Gastrocnemius medialis (tissue), 4 donors: ENCODE results near the gene TTYH3. TPM values are rescaled to one million over a fixed set of nuclear protein-coding genes. Genes with fewer than 3 reads are reported as not detected.

Source experiments
- ATAC-seq, 2 donors: fragments of 150-250 bp; one replicate each; pipeline ENCODE4 v1.9.1; 2016
- DNase-seq, 2 donors: peaks; one replicate each; pipeline ENCODE4 v3.0.0-alpha.2; 2019
- H3K27ac ChIP-seq, 4 donors: fragments of 200-600 bp; sonication (generic); 1 replicate in 1 of 4; 2 replicates in 3 of 4; pipeline ENCODE4 v1.5.1; 2016 to 2018; ENCODE audit warnings: mild to moderate bottlenecking in 2 of 4, moderate library complexity in 1 of 4
- H3K27me3 ChIP-seq, 3 donors: fragments of 200-600 bp; sonication (generic) in 2 of 3; 1 replicate in 1 of 3; 2 replicates in 2 of 3; pipeline versions ENCODE4 v1.5.1 to v1.6.0; 2016 to 2019; ENCODE audit warnings: mild to moderate bottlenecking in 1 of 3, moderate library complexity in 1 of 3
- H3K36me3 ChIP-seq, 2 donors: fragments of 200-600 bp; sonication (generic) in 1 of 2; one replicate each; pipeline ENCODE4 v1.5.1; 2017 to 2018
- H3K4me1 ChIP-seq, 2 donors: fragments of 200-600 bp; sonication (generic) in 1 of 2; one replicate each; pipeline ENCODE4 v1.5.1; 2016 to 2017; ENCODE audit warnings: mild to moderate bottlenecking in 2 of 2
- H3K4me3 ChIP-seq, 4 donors: fragments of 200-600 bp; sonication (generic) in 3 of 4; 1 replicate in 1 of 4; 2 replicates in 3 of 4; pipeline ENCODE4 v1.5.1; 2016 to 2019; ENCODE audit warnings: mild to moderate bottlenecking in 2 of 4
- H3K9me3 ChIP-seq, 3 donors: fragments of 200-600 bp; sonication (generic) in 2 of 3; 1 replicate in 1 of 3; 2 replicates in 2 of 3; pipeline ENCODE4 v1.5.1; 2016 to 2019
- POLR2A ChIP-seq, 2 donors: fragments of 450-650 bp; IDR thresholded peaks; one replicate each; pipeline ENCODE4 v1.6.1; 2017; ENCODE audit warnings: antibody characterized with exemption in 2 of 2, mild to moderate bottlenecking in 2 of 2, moderate library complexity in 2 of 2
- in situ Hi-C, 4 donors: fragments of 200-750 bp; cut with MboI; loops; one replicate each; pipeline versions ENCODE4 v1.15.0 to v1.8.0; 2017; ENCODE audit warnings: low sequenced_read_pairs in 4 of 4
- intact Hi-C: fragments of 100-400 bp; cut with DNase I; formaldehyde crosslinking; loops from one replicate; pipeline ENCODE4 v1.15.1; 2023; ENCODE audit warnings: low total_unique reads
- total RNA-seq, 4 donors: library from RNA; depleted of rRNA; stranded (reverse); fragments of >200 nt; gene quantifications; one replicate each; pipeline versions ENCODE4 v1.1.0 to v1.2.3, GENCODE V29; 2016
- TF ChIP-seq, protein P1 (sequence below), 5 experiments: fragments of 450-650 bp in 3 of 5; fragments of 200-600 bp in 2 of 5; sonication (generic) in 2 of 5; IDR thresholded peaks in 4 of 5; conservative IDR thresholded peaks in 1 of 5; 1 replicate in 4 of 5; 2 replicates in 1 of 5; pipeline ENCODE4 v1.5.1; 2016 to 2019; ENCODE audit warnings: antibody characterized with exemption in 5 of 5, mild to moderate bottlenecking in 3 of 5, moderate library complexity in 3 of 5

Gene TTYH3
- total RNA-seq, 4 donors from 2014 or later, result 2.9 to 14.8 (median 5.2) TPM

DNA sequence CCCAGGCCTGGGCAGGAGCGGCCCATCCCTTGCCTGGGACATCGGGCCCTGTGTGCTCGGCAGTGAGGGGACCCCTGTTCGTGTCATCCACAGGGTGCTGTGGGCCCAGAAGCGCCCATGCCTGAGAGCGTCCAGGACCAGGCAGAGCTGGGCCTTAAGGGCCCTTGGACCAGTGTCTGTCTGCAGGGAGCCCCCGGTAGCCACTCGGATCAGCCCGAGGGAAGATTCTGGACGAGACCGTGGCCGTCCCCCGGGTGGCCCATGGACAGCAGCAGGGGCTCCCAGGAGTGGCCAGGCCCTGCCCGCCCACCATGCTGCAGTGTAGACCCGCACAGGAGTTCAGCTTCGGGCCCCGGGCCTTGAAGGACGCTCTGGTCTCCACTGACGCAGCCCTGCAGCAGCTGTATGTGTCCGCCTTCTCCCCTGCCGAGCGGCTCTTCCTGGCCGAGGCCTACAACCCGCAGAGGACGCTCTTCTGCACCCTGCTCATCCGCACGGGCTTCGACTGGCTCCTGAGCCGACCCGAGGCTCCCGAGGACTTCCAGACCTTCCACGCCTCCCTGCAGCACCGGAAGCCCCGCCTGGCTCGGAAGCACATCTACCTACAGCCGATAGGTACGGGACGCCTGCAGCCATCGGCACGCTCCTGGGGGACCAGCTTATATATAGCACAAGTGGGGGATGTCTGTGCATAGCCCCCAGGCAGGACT lies 68.5 kb downstream of the TTYH3 start:
- in situ Hi-C loops, result no loop called here

DNA sequence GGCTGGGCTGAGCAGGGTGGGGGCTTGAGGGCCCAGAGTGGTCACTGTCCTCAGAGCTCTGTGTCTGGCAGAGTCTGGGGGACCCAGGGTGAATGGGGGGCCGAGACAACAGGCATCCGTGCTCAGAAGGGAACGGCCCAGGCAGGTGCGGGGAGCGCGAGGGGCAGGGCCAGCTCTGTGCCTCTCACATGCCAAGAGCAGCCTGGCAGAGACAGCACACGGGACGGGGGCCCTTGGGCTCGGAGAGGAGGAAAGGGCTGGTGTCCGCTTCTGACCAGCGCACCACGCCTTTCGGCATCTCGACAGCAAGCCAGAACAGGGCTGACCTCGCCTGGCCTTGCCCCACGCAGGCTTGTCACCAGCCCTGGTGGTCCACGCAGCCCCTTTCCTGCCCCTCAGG lies 69.6 kb downstream of the TTYH3 start:
- no peaks in the 10 kb centered on the region for H3K9me3 ChIP-seq
- DNase-seq, result no peak
- H3K4me1 ChIP-seq, result no peaks in the 10 kb centered on the region
- in situ Hi-C loops, result no loop called here
- H3K4me3 ChIP-seq, result no peak overlapping the region
- intact Hi-C loops, result no loop called here
- H3K36me3 ChIP-seq, result no peaks in the 10 kb centered on the region
- ATAC-seq, result peak; percentile 14 to 20
- TF ChIP-seq, protein P1, sequence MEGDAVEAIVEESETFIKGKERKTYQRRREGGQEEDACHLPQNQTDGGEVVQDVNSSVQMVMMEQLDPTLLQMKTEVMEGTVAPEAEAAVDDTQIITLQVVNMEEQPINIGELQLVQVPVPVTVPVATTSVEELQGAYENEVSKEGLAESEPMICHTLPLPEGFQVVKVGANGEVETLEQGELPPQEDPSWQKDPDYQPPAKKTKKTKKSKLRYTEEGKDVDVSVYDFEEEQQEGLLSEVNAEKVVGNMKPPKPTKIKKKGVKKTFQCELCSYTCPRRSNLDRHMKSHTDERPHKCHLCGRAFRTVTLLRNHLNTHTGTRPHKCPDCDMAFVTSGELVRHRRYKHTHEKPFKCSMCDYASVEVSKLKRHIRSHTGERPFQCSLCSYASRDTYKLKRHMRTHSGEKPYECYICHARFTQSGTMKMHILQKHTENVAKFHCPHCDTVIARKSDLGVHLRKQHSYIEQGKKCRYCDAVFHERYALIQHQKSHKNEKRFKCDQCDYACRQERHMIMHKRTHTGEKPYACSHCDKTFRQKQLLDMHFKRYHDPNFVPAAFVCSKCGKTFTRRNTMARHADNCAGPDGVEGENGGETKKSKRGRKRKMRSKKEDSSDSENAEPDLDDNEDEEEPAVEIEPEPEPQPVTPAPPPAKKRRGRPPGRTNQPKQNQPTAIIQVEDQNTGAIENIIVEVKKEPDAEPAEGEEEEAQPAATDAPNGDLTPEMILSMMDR (IDR thresholded peaks at IDR 0.05 in 4 of 5, conservative IDR thresholded peaks at IDR 0.05 in 1 of 5), result no peak
- TF ChIP-seq POLR2A (IDR thresholded peaks at IDR 0.05), result no peak
- H3K27ac ChIP-seq, result no peak overlapping the region
- no peaks in the 10 kb centered on the region for H3K27me3 ChIP-seq

More for the DNA sequence above, 68.5 kb downstream of the TTYH3 start:
- TF ChIP-seq, protein P1 (IDR thresholded peaks at IDR 0.05 in 4 of 5, conservative IDR thresholded peaks at IDR 0.05 in 1 of 5), result no peak
- TF ChIP-seq POLR2A (IDR thresholded peaks at IDR 0.05), result no peak
- H3K4me1 ChIP-seq, result no peaks in the 10 kb centered on the region
- no peaks in the 10 kb centered on the region for H3K9me3 ChIP-seq
- no peak overlapping the region for H3K4me3 ChIP-seq
- H3K36me3 ChIP-seq, result no peaks in the 10 kb centered on the region
- intact Hi-C loops, result no loop called here
- ATAC-seq, result no peak
- DNase-seq, result no peak
- H3K27me3 ChIP-seq, result no peaks in the 10 kb centered on the region
- H3K27ac ChIP-seq, result no peak overlapping the region

DNA sequence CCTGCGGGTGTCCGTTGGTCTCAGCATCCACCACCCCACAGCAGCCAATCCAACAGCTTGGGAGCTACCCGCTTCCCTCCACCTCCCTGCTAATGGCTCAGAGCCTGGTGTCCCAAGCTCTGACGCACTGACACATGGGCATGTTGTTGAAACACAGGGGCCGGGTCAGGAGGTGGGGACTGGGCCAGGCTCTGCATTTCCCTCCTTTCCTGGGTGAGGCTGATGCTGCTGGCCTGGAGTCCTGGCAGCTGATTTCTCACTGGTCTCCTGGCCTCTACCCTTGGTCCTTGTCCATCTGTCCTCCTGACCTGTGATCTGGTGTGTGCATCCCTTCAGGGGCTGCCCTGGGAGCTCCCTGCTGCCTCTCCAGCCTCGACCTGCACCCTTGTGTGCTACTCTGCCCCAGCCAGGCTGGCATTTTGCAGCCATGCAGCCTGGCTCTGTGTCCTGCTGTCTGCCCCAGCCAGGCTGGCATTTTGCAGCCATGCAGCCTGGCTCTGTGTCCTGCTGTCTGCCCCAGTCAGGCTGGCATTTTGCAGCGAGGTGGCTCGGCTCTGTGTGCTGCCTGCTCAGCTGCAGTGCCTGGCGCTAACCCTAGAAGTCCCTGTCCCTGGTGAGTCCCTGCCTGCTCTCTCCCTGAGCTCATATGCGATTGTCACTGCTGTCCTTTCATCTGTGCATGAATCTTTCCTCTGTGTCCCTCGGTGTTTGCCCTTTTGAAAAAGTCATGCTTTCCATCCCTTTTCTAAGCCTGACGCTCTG lies 70.2 kb downstream of the TTYH3 start:
- H3K4me1 ChIP-seq, result no peaks in the 10 kb centered on the region
- peak; percentile 59 to 73 for ATAC-seq
- no peaks in the 10 kb centered on the region for H3K27me3 ChIP-seq
- in situ Hi-C loops, result no loop called here
- intact Hi-C loops, result no loop called here
- no peaks in the 10 kb centered on the region for H3K9me3 ChIP-seq
- H3K4me3 ChIP-seq, result no peak overlapping the region
- no peak for TF ChIP-seq POLR2A (IDR thresholded peaks at IDR 0.05)
- TF ChIP-seq, protein P1 (IDR thresholded peaks at IDR 0.05 in 4 of 5, conservative IDR thresholded peaks at IDR 0.05 in 1 of 5), result no peak
- peak; percentile 54 to 71 for DNase-seq
- no peaks in the 10 kb centered on the region for H3K36me3 ChIP-seq
- H3K27ac ChIP-seq, result no peak overlapping the region

DNA sequence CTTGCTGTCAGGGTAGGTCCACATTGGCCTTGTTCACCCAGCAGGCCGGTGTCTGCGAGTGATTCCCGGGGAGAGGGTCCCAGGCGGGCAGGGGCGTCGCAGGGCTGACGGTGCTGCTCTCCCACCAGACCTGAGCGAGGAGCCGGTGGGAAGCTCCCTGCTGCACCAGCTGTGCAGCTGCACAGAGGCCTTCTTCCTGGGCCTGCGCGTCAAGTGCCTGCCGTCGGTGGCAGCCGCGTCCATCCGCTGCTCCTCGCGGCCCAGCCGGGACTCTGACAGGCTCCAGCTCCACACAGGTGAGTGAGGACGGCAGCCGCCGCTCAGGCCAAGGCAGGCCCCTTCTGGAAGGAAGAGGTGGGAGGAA lies 70.8 kb downstream of the TTYH3 start:
- TF ChIP-seq POLR2A (IDR thresholded peaks at IDR 0.05), result no peak
- TF ChIP-seq, protein P1 (IDR thresholded peaks at IDR 0.05 in 4 of 5, conservative IDR thresholded peaks at IDR 0.05 in 1 of 5), result no peak
- Histone ChIP-seq H3K9me3 (no peaks in the 10 kb centered on the region), H3K27me3 (peaks cover 0 to 4% (median 0%) of the 10 kb centered on the region in 3 donors), H3K27ac (no peak overlapping the region), H3K4me1 (no peaks in the 10 kb centered on the region), H3K4me3 (no peak overlapping the region), H3K36me3 (no peaks in the 10 kb centered on the region)
- intact Hi-C loops (no loop called here), in situ Hi-C loops (no loop called here)
- DNase-seq (no peak), ATAC-seq (no peak)
